DMS53 (cell line): ENCODE results near the gene PLXDC1.
"Not testable (repeated sequence)": the region's sequence is repeated elsewhere in the genome, so short reads cannot be mapped to it uniquely, and the experiment has no call there.

Experiments
- DNase-seq: peaks from one replicate; lab custom pipeline; 2025; lab: John Stamatoyannopoulos, UW

PLXDC1 gene

GRCh38 chr17:39062846-39063680 is 88.4 kb downstream of the PLXDC1 start:
- no peak for DNase-seq

- DNase-seq = no peak
These were observed 92.9 kb downstream of the PLXDC1 start for GRCh38 chr17:39058524-39058923.

- DNase-seq = no peak
These were observed 93.7 kb downstream of the PLXDC1 start for GRCh38 chr17:39057701-39058206.

- DNase-seq = no peak
These were observed 97.3 kb downstream of the PLXDC1 start for GRCh38 chr17:39054111-39054645.

- DNase-seq = not testable (repeated sequence)
These were observed 99.0 kb downstream of the PLXDC1 start for GRCh38 chr17:39052423-39052822.

- DNase-seq = no peak
These were observed 100.3 kb downstream of the PLXDC1 start for GRCh38 chr17:39051001-39051585.

GRCh38 chr17:39045948-39046679 is 105.3 kb downstream of the PLXDC1 start:
- DNase-seq = no peak

- no peak for DNase-seq
These were observed 115.4 kb downstream of the PLXDC1 start for GRCh38 chr17:39036009-39036408.

GRCh38 chr17:39035578-39035977 is 115.9 kb downstream of the PLXDC1 start:
- DNase-seq = not testable (repeated sequence)

- no peak for DNase-seq
These were observed 122.7 kb downstream of the PLXDC1 start for GRCh38 chr17:39028690-39029089.

GRCh38 chr17:39027455-39028035 is 123.9 kb downstream of the PLXDC1 start:
- no peak for DNase-seq

GRCh38 chr17:39026980-39027451 is 124.4 kb downstream of the PLXDC1 start:
- DNase-seq = peak; percentile 56

GRCh38 chr17:39026346-39026745 is 125.1 kb downstream of the PLXDC1 start:
- not testable (repeated sequence) for DNase-seq

GRCh38 chr17:39022924-39023323 is 128.5 kb downstream of the PLXDC1 start:
- DNase-seq = no peak

GRCh38 chr17:39020037-39020436 is 131.4 kb downstream of the PLXDC1 start:
- DNase-seq = not testable (repeated sequence)

GRCh38 chr17:39018267-39019134 is 132.9 kb downstream of the PLXDC1 start:
- DNase-seq = no peak

GRCh38 chr17:39016193-39017153 is 135.0 kb downstream of the PLXDC1 start:
- no peak for DNase-seq

- no peak for DNase-seq
These were observed 135.9 kb downstream of the PLXDC1 start for GRCh38 chr17:39015546-39015935.

- DNase-seq = no peak
These were observed 136.5 kb downstream of the PLXDC1 start for GRCh38 chr17:39014795-39015545.
